HCT116 (cell line): ENCODE results near the gene PDLIM5. TPM values are rescaled to one million over a fixed set of nuclear protein-coding genes. Genes with fewer than 3 reads are reported as not detected.

ENCODE experiments used
- ATAC-seq: fragments of 200-7000 bp; cut with Tn5 transposase; 2 replicates; pipeline ENCODE4 v1.9.1; 2020; ENCODE audit warnings: mild to moderate bottlenecking, moderate library complexity
- BruUV-seq: library from RNA; stranded (reverse); fragments of 400-500 nt; replicated peaks from 2 replicates; lab custom pipeline; 2021; lab: Mats Ljungman, UMichigan
- CTCF ChIA-PET: fragments of 300-600 bp; sonication (Branson Sonifier 250); formaldehyde crosslinking; loops from one replicate; lab custom pipeline; 2021; ENCODE audit warnings: antibody characterized with exemption; lab: Charles Lee
- POLR2A ChIA-PET: fragments of 300-600, 350-600 bp; sonication (Branson Sonifier 250); formaldehyde crosslinking; loops from one replicate; lab custom pipeline; 2021; ENCODE audit warnings: antibody characterized with exemption; lab: Charles Lee
- RAD21 ChIA-PET, 2 experiments: fragments of 300-600 bp; sonication (Branson Sonifier 250); formaldehyde crosslinking; loops; one replicate each; lab custom pipeline; 2023; ENCODE audit warnings: low total read pairs in 2 of 2; ENCODE audit not compliant: uncharacterized antibody in 2 of 2, unreplicated experiment in 2 of 2, low non-redundant PET in 1 of 2; lab: Charles Lee
- DNase-seq: peaks from one replicate; pipeline ENCODE4 v3.0.0-alpha.2; 2010; ENCODE audit warnings: low read depth, low spot score
- H2AFZ ChIP-seq: fragments of 200-600 bp; shearing (Covaris generic), sonication (generic); 2 replicates; pipeline ENCODE4 v1.6.1; 2017; ENCODE audit warnings: low read depth, mixed run types, mixed read lengths, antibody characterized with exemption, low read length; ENCODE audit not compliant: poor library complexity, severe bottlenecking
- H3K27ac ChIP-seq: 2 replicates; pipeline ENCODE4 v1.5.1; 2012; ENCODE audit warnings: low read depth, low read length
- H3K27me3 ChIP-seq: fragments of 200-600 bp; sonication (generic); 2 replicates; pipeline ENCODE4 v1.6.1; 2016; ENCODE audit warnings: mixed run types, low read length, mixed read lengths; ENCODE audit not compliant: insufficient read depth
- H3K36me3 ChIP-seq, 2 experiments: fragments of 200-500 bp in 1 of 2; fragments of 200-600 bp in 1 of 2; sonication (Bioruptor generic) in 1 of 2; sonication (generic) in 1 of 2; 2 replicates each; pipeline versions ENCODE4 v1.5.1 to v1.6.1; 2014 to 2016; ENCODE audit warnings: low read length in 2 of 2, inconsistent platforms in 1 of 2, mixed read lengths in 1 of 2, mixed run types in 1 of 2; ENCODE audit not compliant: insufficient read depth in 2 of 2, control insufficient read depth in 1 of 2
- H3K4me1 ChIP-seq, 2 experiments: fragments of 200-600 bp in 1 of 2; sonication (generic) in 1 of 2; 2 replicates each; pipeline versions ENCODE4 v1.5.1 to v1.6.1; 2012 to 2017; ENCODE audit warnings: low read length in 2 of 2, inconsistent platforms in 1 of 2, mild to moderate bottlenecking in 1 of 2, mixed read lengths in 1 of 2, mixed run types in 1 of 2, moderate library complexity in 1 of 2; ENCODE audit not compliant: insufficient read depth in 2 of 2, control insufficient read depth in 1 of 2
- H3K4me2 ChIP-seq: fragments of 200-600 bp; sonication (generic); 2 replicates; pipeline ENCODE4 v1.6.1; 2017; ENCODE audit warnings: mixed run types, low read length, mixed read lengths
- H3K4me3 ChIP-seq, 2 experiments: fragments of 200-600 bp in 1 of 2; sonication (generic) in 1 of 2; replicated peaks in 1 of 2; 2 replicates each; pipeline ENCODE4 v1.5.1; 2011 to 2016; ENCODE audit warnings: low read length in 2 of 2, control low read depth in 1 of 2, low read depth in 1 of 2, mild to moderate bottlenecking in 1 of 2, mixed read lengths in 1 of 2, mixed run types in 1 of 2
- H3K79me2 ChIP-seq: fragments of 200-600 bp; sonication (generic); 2 replicates; pipeline ENCODE4 v1.6.1; 2017; ENCODE audit warnings: mild to moderate bottlenecking, mixed run types, low read length, moderate library complexity, mixed read lengths; ENCODE audit not compliant: insufficient read depth
- H3K9ac ChIP-seq: fragments of 200-600 bp; sonication (generic); 2 replicates; pipeline ENCODE4 v1.6.1; 2016; ENCODE audit warnings: low read length, mixed read lengths
- H3K9me2 ChIP-seq: fragments of 200-600 bp; sonication (generic), shearing (Covaris generic); 2 replicates; pipeline ENCODE4 v1.6.1; 2017; ENCODE audit warnings: mixed run types, mild to moderate bottlenecking, moderate library complexity; ENCODE audit not compliant: insufficient read depth
- H3K9me3 ChIP-seq, 2 experiments: fragments of 200-500 bp in 1 of 2; fragments of 200-600 bp in 1 of 2; sonication (Bioruptor generic) in 1 of 2; sonication (generic) in 1 of 2; 2 replicates each; pipeline ENCODE4 v1.6.1; 2014 to 2017; ENCODE audit warnings: low read length in 2 of 2, mixed read lengths in 2 of 2, inconsistent platforms in 1 of 2, low read depth in 1 of 2, mild to moderate bottlenecking in 1 of 2, mixed run types in 1 of 2, moderate library complexity in 1 of 2; ENCODE audit not compliant: control insufficient read depth in 1 of 2, insufficient read depth in 1 of 2
- H4K20me1 ChIP-seq: fragments of 200-600 bp; sonication (generic), shearing (Covaris generic); 2 replicates; pipeline ENCODE4 v1.6.1; 2017; ENCODE audit warnings: mixed run types, mild to moderate bottlenecking, moderate library complexity; ENCODE audit not compliant: insufficient read depth
- EGR1 ChIP-seq: IDR thresholded peaks from 2 replicates; pipeline ENCODE4 v1.6.1; 2012; ENCODE audit warnings: low read depth
- JUND ChIP-seq: IDR thresholded peaks from 2 replicates; pipeline ENCODE4 v1.6.1; 2012
- MAX ChIP-seq: IDR thresholded peaks from 2 replicates; pipeline ENCODE4 v1.6.1; 2012
- SRF ChIP-seq: IDR thresholded peaks from 2 replicates; pipeline ENCODE4 v1.6.1; 2012; ENCODE audit warnings: low read depth
- ZBTB33 ChIP-seq: IDR thresholded peaks from 2 replicates; pipeline ENCODE4 v1.6.1; 2011; ENCODE audit warnings: mild to moderate bottlenecking, low read length, moderate library complexity; ENCODE audit not compliant: insufficient replicate concordance; ENCODE audit errors: extremely low read depth
- ZFX ChIP-seq: fragments of 450-650 bp; IDR thresholded peaks from 2 replicates; pipeline ENCODE4 v1.6.1; 2017
- intact Hi-C: fragments of 100-400 bp; cut with micrococcal nuclease; formaldehyde crosslinking; loops from 2 replicates; pipeline ENCODE4 v1.10.0; 2022
- total RNA-seq: library from RNA; stranded (reverse); gene quantifications from one replicate; pipeline ENCODE4 v1.2.1, GENCODE V29; 2021; ENCODE audit not compliant: unreplicated experiment

Gene PDLIM5
- total RNA-seq, 1 experiment from 2014 or later, result 130 TPM

- H3K9me3 ChIP-seq, result no peaks in the 10 kb centered on the region
- H3K9me2 ChIP-seq, result no peaks in the 10 kb centered on the region
- ChIA-PET RAD21 (no interaction called here), POLR2A (no interaction called here), CTCF (no interaction called here)
- DNase-seq (no peak), ATAC-seq (no peak; the same call in 1 of the 2 replicates)
- H3K4me3 ChIP-seq, result no peak overlapping the region
- peaks cover 46 to 51% of the 10 kb centered on the region in 2 experiments for H3K4me1 ChIP-seq
- no peak overlapping the region for H2AFZ ChIP-seq
- H3K9ac ChIP-seq, result no peak overlapping the region
- TF ChIP-seq ZBTB33 (no peak), SRF (no peak), ZFX (no peak)
- peaks cover 36% of the 10 kb centered on the region for H3K79me2 ChIP-seq
- no TSS peak for BruUV-seq
- intact Hi-C loops, result no loop called here
- no peak overlapping the region for H3K4me2 ChIP-seq
- H3K27me3 ChIP-seq, result no peaks in the 10 kb centered on the region
- H3K27ac ChIP-seq, result no peak overlapping the region
- H3K36me3 ChIP-seq, result no peaks in the 10 kb centered on the region
- H4K20me1 ChIP-seq, result no peaks in the 10 kb centered on the region
These were observed 82.9 kb downstream of the PDLIM5 start for GRCh38 chr4:94534401-94535312.

GRCh38 chr4:94536049-94536448 is 84.3 kb downstream of the PDLIM5 start:
- no peak overlapping the region for H3K4me2 ChIP-seq
- no peak for ATAC-seq

More at GRCh38 chr4:94536049-94536448, 84.3 kb downstream of the PDLIM5 start:
- intact Hi-C loops, result no loop called here
- POLR2A ChIA-PET, result interaction anchor here (0.8 kb wide), 1 partner anchor 23 kb away, joined by 3 read pairs; no protein-coding TSS in a partner anchor
- Histone ChIP-seq H2AFZ (no peak overlapping the region), H3K9me2 (no peaks in the 10 kb centered on the region), H3K79me2 (peaks cover 32% of the 10 kb centered on the region), H3K9ac (no peak overlapping the region), H3K9me3 (no peaks in the 10 kb centered on the region), H4K20me1 (no peaks in the 10 kb centered on the region), H3K4me3 (no peak overlapping the region), H3K27ac (no peak overlapping the region), H3K27me3 (no peaks in the 10 kb centered on the region), H3K4me1 (peaks cover 49 to 56% of the 10 kb centered on the region in 2 experiments), H3K36me3 (no peaks in the 10 kb centered on the region)
- TF ChIP-seq EGR1 (no peak), MAX (no peak), JUND (no peak)
- DNase-seq, result no peak
- CTCF ChIA-PET, result no interaction called here
- no TSS peak for BruUV-seq
- RAD21 ChIA-PET, result no interaction called here
